H9 (cell line): ENCODE results near the gene CTCF. TPM values are rescaled to one million over a fixed set of nuclear protein-coding genes. Genes with fewer than 3 reads are reported as not detected.

ENCODE experiments used
- DNase-seq: peaks from one replicate; pipeline ENCODE4 v3.0.0-alpha.2; 2017
- H2AFZ ChIP-seq: one replicate; pipeline ENCODE4 v1.6.1; 2013; ENCODE audit warnings: mild to moderate bottlenecking, low read length, control low read depth, moderate library complexity
- H2AK5ac ChIP-seq: 2 replicates; pipeline ENCODE4 v1.6.1; 2013; ENCODE audit warnings: low read length, control low read depth, mixed read lengths; ENCODE audit not compliant: insufficient read length
- H2BK120ac ChIP-seq: one replicate; pipeline ENCODE4 v1.6.1; 2013; ENCODE audit warnings: low read depth, mild to moderate bottlenecking, low read length, control low read depth, inconsistent platforms; ENCODE audit not compliant: poor library complexity, severe bottlenecking
- H2BK12ac ChIP-seq: 2 replicates; pipeline ENCODE4 v1.6.1; 2013; ENCODE audit warnings: low read length, control low read depth, mixed read lengths, low read depth; ENCODE audit not compliant: insufficient read length
- H2BK15ac ChIP-seq: 2 replicates; pipeline ENCODE4 v1.6.1; 2013; ENCODE audit warnings: low read depth, low read length, control low read depth
- H2BK20ac ChIP-seq: one replicate; pipeline ENCODE4 v1.6.1; 2013; ENCODE audit warnings: low read depth, mild to moderate bottlenecking, low read length, control low read depth, inconsistent platforms; ENCODE audit not compliant: poor library complexity, severe bottlenecking
- H2BK5ac ChIP-seq: 2 replicates; pipeline ENCODE4 v1.6.1; 2013; ENCODE audit warnings: low read length, control low read depth, mixed read lengths; ENCODE audit not compliant: insufficient read length
- H3K14ac ChIP-seq: 2 replicates; pipeline ENCODE4 v1.6.1; 2013; ENCODE audit warnings: low read length, control low read depth; ENCODE audit not compliant: insufficient read depth
- H3K18ac ChIP-seq: 2 replicates; pipeline ENCODE4 v1.6.1; 2013; ENCODE audit warnings: low read depth, mild to moderate bottlenecking, mixed read lengths, low read length, control low read depth; ENCODE audit not compliant: insufficient read length
- H3K23ac ChIP-seq: 2 replicates; pipeline ENCODE4 v1.6.1; 2013; ENCODE audit warnings: low read length, control low read depth, mixed read lengths, low read depth; ENCODE audit not compliant: insufficient read length
- H3K23me2 ChIP-seq: 2 replicates; pipeline ENCODE4 v1.6.1; 2013; ENCODE audit warnings: low read depth, mild to moderate bottlenecking, mixed read lengths, low read length, control low read depth; ENCODE audit not compliant: insufficient read length, poor library complexity, severe bottlenecking
- H3K27ac ChIP-seq: 2 replicates; pipeline ENCODE4 v1.5.1; 2013; ENCODE audit warnings: low read length, control low read depth, mixed read lengths, low read depth; ENCODE audit not compliant: insufficient read length
- H3K27me3 ChIP-seq: 2 replicates; pipeline ENCODE4 v1.6.1; 2013; ENCODE audit warnings: low read length, control low read depth, inconsistent platforms; ENCODE audit not compliant: insufficient read depth
- H3K4ac ChIP-seq: 2 replicates; pipeline ENCODE4 v1.6.1; 2013; ENCODE audit warnings: low read depth, mild to moderate bottlenecking, control low read depth, inconsistent platforms, low read length, moderate library complexity
- H3K4me1 ChIP-seq: 2 replicates; pipeline ENCODE4 v1.6.1; 2013; ENCODE audit warnings: low read length, control low read depth, inconsistent platforms; ENCODE audit not compliant: insufficient read depth
- H3K4me2 ChIP-seq: 2 replicates; pipeline ENCODE4 v1.6.1; 2013; ENCODE audit warnings: low read length, control low read depth, mixed read lengths; ENCODE audit not compliant: insufficient read length, insufficient read depth
- H3K56ac ChIP-seq: 2 replicates; pipeline ENCODE4 v1.6.1; 2013; ENCODE audit warnings: low read depth, mild to moderate bottlenecking, mixed read lengths, low read length, control low read depth; ENCODE audit not compliant: insufficient read length
- H3K79me1 ChIP-seq: 2 replicates; pipeline ENCODE4 v1.6.1; 2013; ENCODE audit warnings: low read depth, mild to moderate bottlenecking, moderate library complexity, low read length, control low read depth, inconsistent platforms; ENCODE audit not compliant: insufficient read depth, poor library complexity, severe bottlenecking
- H3K79me2 ChIP-seq: 2 replicates; pipeline ENCODE4 v1.6.1; 2013; ENCODE audit warnings: low read length, control low read depth, inconsistent platforms; ENCODE audit not compliant: insufficient read depth
- H3K9ac ChIP-seq: 2 replicates; pipeline ENCODE4 v1.6.1; 2013; ENCODE audit warnings: low read length, control low read depth, mixed read lengths; ENCODE audit not compliant: insufficient read length; ENCODE audit errors: extremely low read depth
- H3K9me3 ChIP-seq: one replicate; pipeline ENCODE4 v1.6.1; 2013; ENCODE audit warnings: low read depth, low read length, inconsistent platforms; ENCODE audit not compliant: control insufficient read depth
- H3T11ph ChIP-seq: one replicate; pipeline ENCODE4 v1.6.1; 2013; ENCODE audit warnings: mild to moderate bottlenecking, low read length, control low read depth, inconsistent platforms
- H4K20me1 ChIP-seq: one replicate; pipeline ENCODE4 v1.6.1; 2013; ENCODE audit not compliant: control insufficient read depth, insufficient read length, insufficient read depth
- H4K5ac ChIP-seq: 2 replicates; pipeline ENCODE4 v1.6.1; 2013; ENCODE audit warnings: low read depth, mild to moderate bottlenecking, mixed read lengths, low read length, control low read depth; ENCODE audit not compliant: insufficient read length
- H4K8ac ChIP-seq: replicated peaks from 2 replicates; pipeline ENCODE4 v1.6.1; 2013; ENCODE audit warnings: low read length, control low read depth, mixed read lengths, low read depth; ENCODE audit not compliant: insufficient read length
- H4K91ac ChIP-seq: 2 replicates; pipeline ENCODE4 v1.6.1; 2013; ENCODE audit warnings: low read depth, mild to moderate bottlenecking, moderate library complexity, mixed read lengths, low read length, control low read depth; ENCODE audit not compliant: insufficient read length
- H3K27ac Mint-ChIP-seq, 3 experiments: 2 replicates in 2 of 3; 3 replicates in 1 of 3; pipeline ENCODE4 v1.8.0; 2020 to 2021; ENCODE audit warnings: mixed read lengths in 3 of 3, mild to moderate bottlenecking in 1 of 3, moderate library complexity in 1 of 3
- H3K27me3 Mint-ChIP-seq: 2 replicates; pipeline ENCODE4 v1.8.0; 2021; ENCODE audit warnings: low read depth, mild to moderate bottlenecking, moderate library complexity, mixed read lengths
- H3K36me3 Mint-ChIP-seq, 3 experiments: 2 replicates in 2 of 3; 3 replicates in 1 of 3; pipeline ENCODE4 v1.8.0; 2020 to 2021; ENCODE audit warnings: low read depth in 3 of 3, mixed read lengths in 3 of 3; ENCODE audit not compliant: insufficient read depth in 1 of 3
- H3K4me1 Mint-ChIP-seq, 2 experiments: 2 replicates each; pipeline ENCODE4 v1.8.0; 2020; ENCODE audit warnings: mixed read lengths in 2 of 2
- H3K4me3 Mint-ChIP-seq, 2 experiments: 2 replicates in 1 of 2; 3 replicates in 1 of 2; pipeline ENCODE4 v1.8.0; 2020 to 2021; ENCODE audit warnings: mild to moderate bottlenecking in 2 of 2, mixed read lengths in 2 of 2, moderate library complexity in 1 of 2
- H3K9me3 Mint-ChIP-seq, 2 experiments: 2 replicates in 1 of 2; 3 replicates in 1 of 2; pipeline ENCODE4 v1.8.0; 2020; ENCODE audit warnings: mild to moderate bottlenecking in 2 of 2, mixed read lengths in 2 of 2, moderate library complexity in 1 of 2
- CTCF ChIP-seq: fragments of 200-600 bp; sonication (generic); conservative IDR thresholded peaks from 3 replicates; pipeline ENCODE4 v1.8.0; 2021; ENCODE audit warnings: antibody characterized with exemption, mild to moderate bottlenecking
- WGBS: extraction: QIAGEN DNeasy Blood & Tissue Kit; methylation state at CpG from one replicate; pipeline ENCODE4 v1.1.7; 2013; ENCODE audit warnings: missing lambda C conversion rate, low lambda C conversion rate, mixed read lengths; ENCODE audit not compliant: insufficient read length; ENCODE audit errors: extremely low coverage; 5-methylcytosine and 5-hydroxymethylcytosine counted together
- total RNA-seq: library from RNA; stranded (reverse); gene quantifications from 2 replicates; pipeline ENCODE4 v1.2.1, GENCODE V29; 2021

Gene CTCF
- total RNA-seq, 1 experiment from 2014 or later: 87.3 TPM

DNA sequence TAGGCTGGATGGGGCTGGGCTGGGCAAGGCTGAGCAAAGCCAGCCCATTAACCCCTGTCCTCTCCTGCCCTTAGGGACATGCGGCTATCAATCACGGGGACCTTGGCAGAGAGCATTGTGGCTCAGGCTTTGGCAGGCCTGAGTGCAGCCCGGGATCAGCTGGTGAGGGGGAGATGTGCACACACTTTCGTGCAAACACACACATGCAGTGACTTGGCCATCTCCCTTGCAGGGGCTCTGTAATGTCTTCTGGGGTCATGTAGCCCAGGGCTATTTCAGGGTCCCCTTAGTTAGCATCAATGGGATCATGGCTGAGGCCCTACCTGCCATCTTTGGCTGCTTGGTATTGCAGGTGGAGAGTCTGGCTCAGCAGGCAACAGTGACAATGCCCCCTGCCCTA lies 89.5 kb downstream of the CTCF start:
- no peak overlapping the region for H3K4ac ChIP-seq
- H3K27ac ChIP-seq: no peak overlapping the region
- H3K56ac ChIP-seq: no peak overlapping the region
- H2AFZ ChIP-seq: no peak overlapping the region
- no CpG with 5 or more reads among the region's 4 CpGs for WGBS
- no peaks in the 10 kb centered on the region for H3K79me1 ChIP-seq
- H2BK20ac ChIP-seq: no peak overlapping the region
- no peak overlapping the region for H3K4me2 ChIP-seq
- TF ChIP-seq CTCF: no peak
- Mint-ChIP-seq H3K27ac (no peak overlapping the region), H3K27me3 (peaks cover 5% of the 10 kb centered on the region), H3K4me1 (peaks cover 2 to 6% of the 10 kb centered on the region in 2 experiments; a peak in 3 of 4 replicates), H3K4me3 (peak overlapping the region in 1 of 2 experiments; percentile 68; a peak in 3 of 5 replicates), H3K9me3 (no peaks in the 10 kb centered on the region; a peak in 1 of 5 replicates), H3K36me3 (peaks cover 12 to 43% (median 39%) of the 10 kb centered on the region in 3 experiments)
- H3K9me3 ChIP-seq: no peaks in the 10 kb centered on the region
- H2BK15ac ChIP-seq: no peak overlapping the region
- no peak overlapping the region for H2BK120ac ChIP-seq
- H4K91ac ChIP-seq: no peak overlapping the region
- no peaks in the 10 kb centered on the region; the same call in 1 of the 2 replicates for H3K27me3 ChIP-seq
- no peak overlapping the region for H2BK12ac ChIP-seq
- no peak overlapping the region for H2BK5ac ChIP-seq
- no peaks in the 10 kb centered on the region for H3K4me1 ChIP-seq
- no peaks in the 10 kb centered on the region for H4K20me1 ChIP-seq
- H3T11ph ChIP-seq: no peak overlapping the region
- peaks cover 3% of the 10 kb centered on the region for H3K23me2 ChIP-seq
- no peak for DNase-seq
- H4K8ac ChIP-seq: no peak overlapping the region
- H3K23ac ChIP-seq: no peak overlapping the region
- no peak overlapping the region for H3K9ac ChIP-seq
- H3K14ac ChIP-seq: no peak overlapping the region
- no peak overlapping the region for H2AK5ac ChIP-seq
- no peak overlapping the region for H4K5ac ChIP-seq
- H3K79me2 ChIP-seq: no peaks in the 10 kb centered on the region
- H3K18ac ChIP-seq: no peak overlapping the region
